ENCODE measurements around the gene FAAH.

FAAH gene

DNA sequence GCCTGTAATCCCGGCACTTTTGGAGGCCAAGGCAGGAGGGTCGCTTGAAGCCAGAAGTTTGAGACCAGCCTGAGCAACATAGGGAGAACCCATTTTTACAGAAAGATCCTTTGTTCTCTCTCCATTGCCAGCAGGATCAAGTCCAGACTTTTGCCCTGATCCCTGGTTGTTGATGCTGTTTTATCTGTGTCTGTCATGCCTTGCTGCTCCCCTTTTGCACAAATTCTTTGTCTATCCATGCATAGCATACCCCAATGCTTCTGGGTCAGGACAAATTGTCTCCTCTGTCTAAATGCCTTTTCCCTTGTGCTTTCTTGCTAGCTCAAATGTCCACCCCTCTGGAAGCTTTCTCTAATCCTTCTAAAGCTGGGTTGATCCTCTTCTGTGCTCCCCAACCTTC, 25.3 kb upstream of the FAAH start:
- FAIRE-seq (no peak), DNase-seq (ENCODE audit: insufficient read length, low spot score) (no peak)
- no peak for TF ChIP-seq TAF1 (IDR thresholded peaks at IDR 0.05; ENCODE audit: low read depth, low read length)
- no peak for TF ChIP-seq POU2F2 (IDR thresholded peaks at IDR 0.05; ENCODE audit: low read depth, low read length)
- TF ChIP-seq SPI1 (IDR thresholded peaks at IDR 0.05; ENCODE audit: low read depth, low read length) = no peak
- no peak for TF ChIP-seq PAX5 (IDR thresholded peaks at IDR 0.05; ENCODE audit: insufficient read depth, low read length, severe bottlenecking)
- TF ChIP-seq POLR2A (IDR thresholded peaks at IDR 0.05; ENCODE audit: low read depth, low read length) = no peak

DNA sequence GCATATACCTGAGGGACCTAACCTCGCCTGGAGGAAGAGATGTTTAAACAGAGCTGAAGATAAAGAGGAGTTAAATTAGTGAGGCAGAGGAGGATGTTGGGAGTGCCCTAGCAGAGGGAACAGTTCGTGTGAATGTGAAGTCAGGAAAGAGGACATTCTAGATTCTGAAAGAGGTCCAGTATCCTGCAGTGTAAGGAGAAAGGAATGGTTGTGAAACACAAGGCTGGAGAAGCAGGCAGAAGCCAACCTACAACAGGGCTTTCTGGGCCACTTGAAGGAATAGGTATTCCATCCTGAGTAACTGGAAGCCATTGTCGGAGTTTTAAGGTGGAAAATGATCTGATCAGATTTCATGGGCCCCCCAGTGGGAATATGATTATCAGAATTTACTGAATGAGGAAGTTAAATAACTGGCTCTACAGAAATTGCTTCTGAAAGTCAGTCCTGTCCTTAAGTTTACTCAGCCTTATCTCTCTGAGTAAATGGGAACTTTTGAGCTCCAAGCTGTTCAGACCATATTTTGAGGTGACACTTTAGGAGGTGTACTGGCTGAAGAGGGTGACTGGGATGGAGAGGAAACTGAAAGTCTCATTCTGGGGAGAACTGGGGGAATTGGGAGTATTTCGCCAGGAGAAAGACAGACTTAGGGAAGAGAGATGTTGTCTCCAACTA, 24.4 kb upstream of the FAAH start:
- TF ChIP-seq POLR2A (IDR thresholded peaks at IDR 0.05; ENCODE audit: low read depth, low read length) (no peak), PAX5 (IDR thresholded peaks at IDR 0.05; ENCODE audit: insufficient read depth, low read length, severe bottlenecking) (no peak), POU2F2 (IDR thresholded peaks at IDR 0.05; ENCODE audit: low read depth, low read length) (no peak), TAF1 (IDR thresholded peaks at IDR 0.05; ENCODE audit: low read depth, low read length) (no peak), POLR2AphosphoS5 (IDR thresholded peaks at IDR 0.05; ENCODE audit: low read depth, low read length) (no peak), SPI1 (IDR thresholded peaks at IDR 0.05; ENCODE audit: low read depth, low read length) (no peak)
- FAIRE-seq (no peak), DNase-seq (ENCODE audit: insufficient read length, low spot score) (no peak)

- FAIRE-seq (peak; percentile 83), DNase-seq (ENCODE audit: insufficient read length, low spot score) (peak; percentile 27)
- no peak for TF ChIP-seq POLR2AphosphoS5 (IDR thresholded peaks at IDR 0.05; ENCODE audit: low read depth, low read length)
- 0 out of 2 replicates have a peak, but pooled peaks have one; percentile 18 for TF ChIP-seq POLR2A (IDR thresholded peaks at IDR 0.05; ENCODE audit: low read depth, low read length)
These were observed 23.9 kb upstream of the FAAH start for GRCh38 chr1:46370214-46370633.

DNA sequence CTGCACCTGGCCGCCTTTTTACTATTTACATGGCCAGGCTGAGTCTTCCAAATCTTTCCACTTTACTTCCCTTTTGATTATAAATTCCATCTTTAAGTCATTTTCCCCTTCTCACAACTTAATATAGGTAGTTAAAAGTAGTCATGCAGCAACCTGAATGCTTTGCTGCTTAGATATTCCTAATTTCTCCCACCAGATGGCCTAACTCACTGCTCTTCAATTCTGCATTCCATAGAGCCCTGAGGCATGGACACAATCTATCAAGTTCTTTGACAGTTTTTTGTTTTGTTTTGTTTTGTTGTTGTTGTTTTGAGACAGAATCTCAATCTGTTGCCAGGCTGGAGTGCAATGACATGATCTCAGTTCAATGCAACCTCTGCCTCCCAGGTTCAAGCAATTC, 21.7 kb upstream of the FAAH start:
- FAIRE-seq (no peak), DNase-seq (ENCODE audit: insufficient read length, low spot score) (no peak)
- TF ChIP-seq POU2F2 (IDR thresholded peaks at IDR 0.05; ENCODE audit: low read depth, low read length) = no peak
- TF ChIP-seq PAX5 (IDR thresholded peaks at IDR 0.05; ENCODE audit: insufficient read depth, low read length, severe bottlenecking) = no peak
- no peak for TF ChIP-seq SPI1 (IDR thresholded peaks at IDR 0.05; ENCODE audit: low read depth, low read length)
- TF ChIP-seq TAF1 (IDR thresholded peaks at IDR 0.05; ENCODE audit: low read depth, low read length) = no peak
- TF ChIP-seq POLR2A (IDR thresholded peaks at IDR 0.05; ENCODE audit: low read depth, low read length) = no peak
- TF ChIP-seq POLR2AphosphoS5 (IDR thresholded peaks at IDR 0.05; ENCODE audit: low read depth, low read length) = no peak

- no peak for TF ChIP-seq POLR2A (IDR thresholded peaks at IDR 0.05; ENCODE audit: low read depth, low read length)
- TF ChIP-seq POLR2AphosphoS5 (IDR thresholded peaks at IDR 0.05; ENCODE audit: low read depth, low read length) = no peak
- TF ChIP-seq POU2F2 (IDR thresholded peaks at IDR 0.05; ENCODE audit: low read depth, low read length) = no peak
- no peak for FAIRE-seq
- no peak for DNase-seq (ENCODE audit: insufficient read length, low spot score)
These were observed 14.1 kb upstream of the FAAH start for GRCh38 chr1:46379996-46380395.

- no peak for FAIRE-seq
- no peak for DNase-seq (ENCODE audit: insufficient read length, low spot score)
- TF ChIP-seq POU2F2 (IDR thresholded peaks at IDR 0.05; ENCODE audit: low read depth, low read length) (no peak), POLR2A (IDR thresholded peaks at IDR 0.05; ENCODE audit: low read depth, low read length) (no peak), SPI1 (IDR thresholded peaks at IDR 0.05; ENCODE audit: low read depth, low read length) (no peak), POLR2AphosphoS5 (IDR thresholded peaks at IDR 0.05; ENCODE audit: low read depth, low read length) (no peak), TAF1 (IDR thresholded peaks at IDR 0.05; ENCODE audit: low read depth, low read length) (no peak), PAX5 (IDR thresholded peaks at IDR 0.05; ENCODE audit: insufficient read depth, low read length, severe bottlenecking) (no peak)
These were observed 13.6 kb upstream of the FAAH start for GRCh38 chr1:46380508-46380907.

GRCh38 chr1:46393510-46393909, 607 bp upstream of the FAAH start:
- DNase-seq (ENCODE audit: insufficient read length, low spot score) (no peak), FAIRE-seq (no peak)
- no peak for TF ChIP-seq PAX5 (IDR thresholded peaks at IDR 0.05; ENCODE audit: insufficient read depth, low read length, severe bottlenecking)
- TF ChIP-seq POLR2A (IDR thresholded peaks at IDR 0.05; ENCODE audit: low read depth, low read length) = no peak
- TF ChIP-seq POLR2AphosphoS5 (IDR thresholded peaks at IDR 0.05; ENCODE audit: low read depth, low read length) = no peak
- no peak for TF ChIP-seq TAF1 (IDR thresholded peaks at IDR 0.05; ENCODE audit: low read depth, low read length)
- no peak for TF ChIP-seq SPI1 (IDR thresholded peaks at IDR 0.05; ENCODE audit: low read depth, low read length)
- no peak for TF ChIP-seq POU2F2 (IDR thresholded peaks at IDR 0.05; ENCODE audit: low read depth, low read length)

- no peak for FAIRE-seq
- TF ChIP-seq POU2F2 (IDR thresholded peaks at IDR 0.05; ENCODE audit: low read depth, low read length) (no peak), POLR2A (IDR thresholded peaks at IDR 0.05; ENCODE audit: low read depth, low read length) (no peak), TAF1 (IDR thresholded peaks at IDR 0.05; ENCODE audit: low read depth, low read length) (no peak), PAX5 (IDR thresholded peaks at IDR 0.05; ENCODE audit: insufficient read depth, low read length, severe bottlenecking) (no peak), POLR2AphosphoS5 (IDR thresholded peaks at IDR 0.05; ENCODE audit: low read depth, low read length) (no peak), SPI1 (IDR thresholded peaks at IDR 0.05; ENCODE audit: low read depth, low read length) (no peak)
- DNase-seq (ENCODE audit: insufficient read length, low spot score) = no peak
These were observed 852 bp downstream of the FAAH start for GRCh38 chr1:46394872-46395465.

- TF ChIP-seq TAF1 (IDR thresholded peaks at IDR 0.05; ENCODE audit: low read depth, low read length) = no peak
- no peak for TF ChIP-seq POU2F2 (IDR thresholded peaks at IDR 0.05; ENCODE audit: low read depth, low read length)
- TF ChIP-seq POLR2A (IDR thresholded peaks at IDR 0.05; ENCODE audit: low read depth, low read length) = no peak
- no peak for TF ChIP-seq POLR2AphosphoS5 (IDR thresholded peaks at IDR 0.05; ENCODE audit: low read depth, low read length)
- TF ChIP-seq SPI1 (IDR thresholded peaks at IDR 0.05; ENCODE audit: low read depth, low read length) = no peak
- no peak for TF ChIP-seq PAX5 (IDR thresholded peaks at IDR 0.05; ENCODE audit: insufficient read depth, low read length, severe bottlenecking)
- no peak for DNase-seq (ENCODE audit: insufficient read length, low spot score)
- FAIRE-seq = no peak
These were observed 2.6 kb downstream of the FAAH start for GRCh38 chr1:46396441-46397398.

Measured in GM12891 (cell line).